NCI-H2107 (cell line): ENCODE measurements around the gene CIROP.
"Not testable (repeated sequence)": the region's sequence is repeated elsewhere in the genome, so short reads cannot be mapped to it uniquely, and the experiment has no call there.

Experiments
- DNase-seq: peaks from one replicate; lab custom pipeline; 2025; lab: John Stamatoyannopoulos, UW

The CIROP gene

DNA sequence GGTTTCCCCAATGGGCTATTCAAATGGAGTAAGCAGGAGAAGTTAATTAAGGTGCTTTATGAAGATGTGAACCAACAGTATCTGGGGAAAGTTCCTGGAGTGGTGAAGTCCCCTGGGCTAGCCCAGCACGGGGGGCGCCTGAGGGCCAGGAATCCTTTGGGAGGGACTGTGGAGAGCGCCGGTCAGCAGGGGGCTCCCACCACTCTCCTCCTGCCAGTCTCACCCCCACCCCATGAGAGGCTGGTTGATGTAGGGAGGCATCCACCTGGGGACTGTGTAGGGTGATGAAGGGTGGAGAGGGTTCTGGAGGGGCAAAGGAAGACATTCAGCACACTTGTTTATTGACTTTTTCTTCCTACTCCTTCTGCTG, 9.9 kb upstream of the CIROP start:
- DNase-seq = no peak

DNA sequence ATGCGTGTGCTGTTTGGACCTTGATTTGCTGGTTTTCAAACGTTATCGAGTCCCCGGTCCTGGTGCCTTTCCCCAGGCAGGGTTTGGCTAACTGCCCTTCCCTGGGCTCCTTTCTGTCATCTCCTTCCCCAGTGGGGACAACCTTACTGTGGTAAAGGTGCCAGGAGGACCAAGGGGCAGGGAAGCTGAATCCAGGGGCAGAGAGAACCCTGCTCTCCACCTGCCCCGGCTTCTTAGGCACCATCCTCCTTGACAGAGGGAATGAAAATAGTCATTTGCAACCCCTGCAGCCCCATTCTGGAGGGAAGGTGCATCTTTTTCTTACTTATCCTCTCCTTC, 9.3 kb upstream of the CIROP start:
- DNase-seq = no peak

- no peak for DNase-seq
Observed at GRCh38 chr14:23113431-23114119, 8.8 kb upstream of the CIROP start.

DNA sequence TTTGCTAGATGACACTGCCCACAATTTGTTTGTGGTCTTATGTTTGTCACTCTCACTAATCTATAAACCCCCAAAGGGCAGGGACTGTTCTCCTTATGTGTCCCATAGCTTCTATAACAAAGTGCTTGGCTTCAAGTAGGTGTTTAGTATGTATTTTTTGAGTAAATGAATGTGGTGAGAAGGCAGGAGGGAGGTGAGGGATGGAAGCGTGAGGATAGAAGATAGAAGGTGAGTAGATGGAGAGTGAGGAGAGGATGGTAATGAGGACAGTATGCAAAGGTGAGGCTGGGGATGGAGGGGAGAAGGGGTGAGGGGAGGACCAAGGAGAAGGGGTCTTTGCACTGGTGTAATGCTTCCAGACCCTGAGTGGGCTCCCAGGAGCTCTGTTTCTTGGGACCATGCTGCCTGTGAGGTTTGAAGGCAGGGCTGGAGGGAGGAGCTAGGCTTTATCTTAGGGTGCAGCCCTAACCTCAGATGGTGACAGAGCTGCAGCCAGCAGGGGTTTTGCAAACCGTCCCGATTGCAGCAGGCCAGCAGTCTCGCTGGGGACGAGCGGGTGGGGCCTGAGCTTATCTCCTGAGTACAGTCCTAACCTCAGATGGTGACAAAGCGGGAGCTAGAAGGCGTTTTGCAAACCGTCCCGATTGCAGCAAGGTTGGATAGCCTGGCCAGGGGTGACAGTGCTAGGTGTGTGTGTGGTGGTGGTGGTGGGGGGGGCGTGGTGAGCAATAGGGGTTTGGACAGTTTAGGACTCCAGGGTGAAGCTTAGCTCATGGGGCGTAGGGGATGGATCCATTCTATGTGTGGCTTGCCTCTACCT, 7.8 kb upstream of the CIROP start:
- DNase-seq = no peak

- no peak for DNase-seq
Observed at GRCh38 chr14:23110579-23111365, 6.0 kb upstream of the CIROP start.

- DNase-seq = no peak
Observed at GRCh38 chr14:23109769-23110168, 5.0 kb upstream of the CIROP start.

- DNase-seq = not testable (repeated sequence)
Observed at GRCh38 chr14:23108169-23108568, 3.4 kb upstream of the CIROP start.

- DNase-seq = not testable (repeated sequence)
Observed at GRCh38 chr14:23107620-23108019, 2.8 kb upstream of the CIROP start.

GRCh38 chr14:23106747-23107045, 1.9 kb upstream of the CIROP start:
- DNase-seq = no peak

GRCh38 chr14:23105348-23105824, 597 bp upstream of the CIROP start:
- DNase-seq = no peak

GRCh38 chr14:23104070-23104590, 659 bp downstream of the CIROP start:
- DNase-seq = no peak

DNA sequence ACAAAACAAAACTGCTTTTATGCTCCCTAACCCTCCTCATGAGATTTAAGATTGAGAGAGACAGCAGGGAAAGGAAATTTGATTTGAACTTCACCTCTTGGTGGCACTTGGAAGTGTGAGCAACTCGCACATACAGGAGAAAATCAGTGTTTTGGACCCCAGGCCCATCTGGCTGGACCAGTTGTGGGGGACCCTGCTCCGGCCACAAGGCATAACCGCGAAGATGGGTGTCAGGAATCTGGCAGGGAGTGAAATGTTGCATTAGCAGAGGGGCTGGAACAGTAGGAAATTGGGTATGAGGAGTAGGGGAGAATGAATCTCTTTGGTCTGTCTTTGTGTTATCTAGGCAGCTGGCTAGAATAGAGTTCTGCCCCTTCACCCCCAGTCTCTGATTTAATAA, 1.2 kb downstream of the CIROP start:
- no peak for DNase-seq

DNA sequence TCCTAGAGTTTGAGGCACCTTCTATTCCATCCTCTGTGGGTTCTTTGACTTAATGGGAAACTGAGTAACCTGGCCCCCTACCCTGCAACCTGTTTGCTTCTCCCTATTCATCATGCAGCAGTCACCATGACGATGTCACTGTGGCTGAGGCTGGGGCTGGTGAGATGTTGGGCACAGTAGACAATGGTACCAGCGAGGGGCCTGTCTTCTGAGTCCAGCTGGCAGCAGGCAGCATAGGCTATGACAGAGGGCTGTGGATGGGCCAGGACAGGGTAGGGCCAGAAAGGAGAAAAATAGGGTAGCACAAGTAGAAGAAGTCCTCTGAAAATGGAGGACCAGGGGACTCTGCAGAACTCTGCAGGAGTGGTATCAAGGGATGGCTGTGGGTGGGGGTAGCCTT, 2.0 kb downstream of the CIROP start:
- DNase-seq = no peak

DNA sequence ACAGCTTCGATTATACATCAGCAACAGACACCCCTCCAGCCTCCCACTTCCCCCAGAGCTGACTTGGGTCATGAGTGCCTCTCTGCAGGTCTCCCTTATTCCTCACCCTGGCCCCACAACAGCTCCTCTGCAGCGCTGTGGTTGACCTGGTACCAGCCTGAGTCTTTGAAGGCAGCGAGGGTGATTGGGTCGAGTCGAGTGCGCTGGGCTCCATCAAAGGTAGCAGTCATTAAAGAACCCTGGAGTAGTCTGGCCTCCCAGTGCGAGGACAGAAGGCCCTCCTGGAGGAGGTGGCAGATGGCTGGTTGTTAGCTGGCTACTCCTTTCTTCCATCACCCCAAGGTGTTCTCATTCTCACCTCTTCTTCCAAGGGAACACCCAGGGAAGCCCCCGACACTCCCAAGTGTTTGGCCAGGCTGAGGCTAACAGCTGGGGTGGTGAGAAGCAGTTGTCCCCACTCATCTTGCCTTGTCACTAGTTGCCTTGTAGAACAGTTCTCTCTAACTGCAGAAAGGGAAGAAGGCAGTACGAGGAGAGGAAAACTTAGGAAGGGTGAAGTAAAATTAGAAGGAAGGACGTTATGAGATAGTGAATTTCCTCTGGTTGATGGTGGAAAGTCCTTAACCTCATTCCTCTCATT, 2.7 kb downstream of the CIROP start:
- no peak for DNase-seq

- no peak for DNase-seq
Observed at GRCh38 chr14:23101213-23101970, 3.4 kb downstream of the CIROP start.

DNA sequence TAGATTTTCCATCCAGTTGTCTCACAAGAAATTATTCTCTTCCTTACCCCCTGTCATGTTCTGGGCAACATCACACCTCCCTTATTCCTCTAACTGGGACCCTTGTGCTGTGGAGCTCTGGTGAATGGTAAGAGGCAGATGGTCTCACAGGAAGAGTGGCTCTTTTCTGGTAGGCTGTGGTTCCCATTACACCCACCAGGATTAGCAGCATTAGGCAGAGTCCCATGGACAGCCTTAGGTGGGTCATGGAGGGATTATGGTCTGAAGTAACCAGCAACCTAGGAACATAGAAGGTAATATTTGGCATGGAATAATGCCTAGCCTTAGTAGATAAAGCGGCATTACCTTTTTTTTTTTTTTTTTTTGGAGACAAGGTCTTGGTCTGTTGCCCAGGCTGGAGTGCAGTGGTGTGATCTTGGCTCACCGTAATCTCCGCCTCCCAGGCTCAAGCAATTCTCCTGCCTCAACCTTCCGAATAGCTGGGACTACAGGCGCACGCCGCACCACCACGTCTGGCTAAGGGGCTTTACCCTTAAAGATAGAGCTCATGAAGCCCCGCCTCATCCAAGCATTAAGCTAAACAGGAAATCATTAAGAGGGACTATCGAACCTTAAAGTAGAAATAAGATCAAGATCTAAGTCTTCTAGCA, 5.5 kb downstream of the CIROP start:
- DNase-seq = no peak

DNA sequence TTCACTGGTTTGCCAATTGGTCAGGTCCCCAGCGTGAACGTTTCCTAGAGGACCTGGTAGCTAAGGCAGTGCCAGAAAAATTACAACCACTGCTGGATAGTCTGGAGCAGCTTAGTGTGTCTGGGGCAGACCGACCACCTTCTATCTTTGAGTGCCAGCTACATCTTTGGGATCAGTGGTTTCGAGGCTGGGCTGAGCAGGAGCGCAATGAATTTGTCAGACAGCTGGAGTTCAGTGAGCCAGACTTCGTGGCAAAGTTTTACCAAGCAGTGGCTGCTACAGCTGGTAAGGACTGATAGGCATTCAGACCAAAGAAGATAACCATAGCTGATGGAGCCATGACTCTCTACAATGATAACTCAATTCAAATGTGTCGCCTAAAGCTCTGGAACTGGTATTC, 7.0 kb downstream of the CIROP start:
- no peak for DNase-seq

- no peak for DNase-seq
Observed at GRCh38 chr14:23095196-23096108, 9.3 kb downstream of the CIROP start, which contains the start of gene C14orf119. C14orf119 (plus strand) TSS chr14:23095505; CDS start chr14:23097659, 2,154 bp downstream.

GRCh38 chr14:23094666-23095195, 10.1 kb downstream of the CIROP start, which contains the start of gene ACIN1:
ACIN1 (minus strand) TSS chr14:23095136; CDS start chr14:23095112, 24 bp downstream.
- DNase-seq = no peak
